NCI-H1048 (cell line): ENCODE results near the gene DLG3.

ENCODE experiments used
- DNase-seq: peaks from one replicate; lab custom pipeline; 2025; lab: John Stamatoyannopoulos, UW

DLG3 gene

GRCh38 chrX:70437921-70438665 lies 6.5 kb upstream of the DLG3 start:
- DNase-seq: no peak

- no peak for DNase-seq
Measured at GRCh38 chrX:70439016-70439415, 5.6 kb upstream of the DLG3 start.

DNA sequence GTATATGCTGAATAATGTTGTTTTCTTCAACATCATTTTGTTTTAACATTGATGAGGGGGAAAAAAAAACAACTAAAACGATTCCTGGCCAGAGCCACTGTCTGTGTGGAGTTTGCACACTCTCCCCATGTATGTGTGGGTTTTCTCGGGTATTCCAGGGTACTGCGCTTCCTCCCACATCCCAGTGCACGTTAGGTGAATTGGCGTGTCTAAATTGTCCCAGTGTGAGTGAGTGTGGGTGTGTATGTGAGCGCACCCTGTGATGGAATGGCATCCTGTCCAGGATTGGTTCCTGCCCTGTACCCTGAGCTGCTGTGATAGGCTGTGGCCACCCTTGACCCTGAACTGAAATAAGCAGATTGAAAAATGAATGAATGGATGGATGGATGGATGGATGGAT lies 2.4 kb upstream of the DLG3 start:
- DNase-seq: no peak

DNA sequence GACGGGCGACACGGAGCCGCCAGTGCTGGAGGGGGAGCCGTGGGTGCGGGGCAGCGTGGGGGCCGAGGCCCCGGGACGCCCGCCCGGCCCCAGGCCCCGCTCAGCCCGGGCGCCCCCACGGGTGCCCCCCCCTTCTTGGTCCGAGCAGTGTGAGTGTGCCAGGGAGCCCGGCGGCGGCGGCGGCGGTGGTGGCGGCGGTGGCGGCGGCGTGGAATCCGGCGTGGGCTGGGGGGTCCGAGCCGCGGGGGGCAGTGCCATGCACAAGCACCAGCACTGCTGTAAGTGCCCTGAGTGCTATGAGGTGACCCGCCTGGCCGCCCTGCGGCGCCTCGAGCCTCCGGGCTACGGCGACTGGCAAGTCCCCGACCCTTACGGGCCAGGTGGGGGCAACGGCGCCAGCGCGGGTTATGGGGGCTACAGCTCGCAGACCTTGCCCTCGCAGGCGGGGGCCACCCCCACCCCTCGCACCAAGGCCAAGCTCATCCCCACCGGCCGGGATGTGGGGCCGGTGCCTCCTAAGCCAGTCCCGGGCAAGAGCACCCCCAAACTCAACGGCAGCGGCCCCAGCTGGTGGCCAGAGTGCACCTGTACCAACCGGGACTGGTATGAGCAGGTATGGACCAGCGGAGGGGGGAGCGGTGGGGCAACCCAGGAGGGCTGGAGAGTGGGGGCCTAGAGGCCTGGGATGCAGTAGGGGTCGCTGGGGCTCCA lies 466 bp downstream of the DLG3 start:
- no peak for DNase-seq

DNA sequence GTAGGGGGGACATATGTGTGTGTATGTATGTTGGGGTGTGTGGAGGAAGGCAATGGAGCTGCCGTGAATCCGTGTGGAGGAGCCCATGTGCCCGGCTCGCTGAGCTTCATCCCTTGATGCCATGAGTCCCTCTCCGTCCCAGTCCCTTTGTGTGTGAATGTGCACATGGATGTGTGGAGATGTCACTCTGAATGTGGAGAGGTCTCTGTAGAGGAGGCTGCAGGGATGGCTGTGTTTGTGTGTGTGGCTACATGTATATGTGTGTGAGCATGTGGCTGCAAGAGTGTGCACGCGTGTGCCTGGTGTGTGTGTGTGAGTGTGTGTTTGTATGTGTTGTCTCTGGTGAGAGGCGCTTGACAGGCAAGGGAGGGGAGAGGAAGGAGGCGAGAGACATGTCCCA lies 1.3 kb downstream of the DLG3 start:
- no peak for DNase-seq

DNA sequence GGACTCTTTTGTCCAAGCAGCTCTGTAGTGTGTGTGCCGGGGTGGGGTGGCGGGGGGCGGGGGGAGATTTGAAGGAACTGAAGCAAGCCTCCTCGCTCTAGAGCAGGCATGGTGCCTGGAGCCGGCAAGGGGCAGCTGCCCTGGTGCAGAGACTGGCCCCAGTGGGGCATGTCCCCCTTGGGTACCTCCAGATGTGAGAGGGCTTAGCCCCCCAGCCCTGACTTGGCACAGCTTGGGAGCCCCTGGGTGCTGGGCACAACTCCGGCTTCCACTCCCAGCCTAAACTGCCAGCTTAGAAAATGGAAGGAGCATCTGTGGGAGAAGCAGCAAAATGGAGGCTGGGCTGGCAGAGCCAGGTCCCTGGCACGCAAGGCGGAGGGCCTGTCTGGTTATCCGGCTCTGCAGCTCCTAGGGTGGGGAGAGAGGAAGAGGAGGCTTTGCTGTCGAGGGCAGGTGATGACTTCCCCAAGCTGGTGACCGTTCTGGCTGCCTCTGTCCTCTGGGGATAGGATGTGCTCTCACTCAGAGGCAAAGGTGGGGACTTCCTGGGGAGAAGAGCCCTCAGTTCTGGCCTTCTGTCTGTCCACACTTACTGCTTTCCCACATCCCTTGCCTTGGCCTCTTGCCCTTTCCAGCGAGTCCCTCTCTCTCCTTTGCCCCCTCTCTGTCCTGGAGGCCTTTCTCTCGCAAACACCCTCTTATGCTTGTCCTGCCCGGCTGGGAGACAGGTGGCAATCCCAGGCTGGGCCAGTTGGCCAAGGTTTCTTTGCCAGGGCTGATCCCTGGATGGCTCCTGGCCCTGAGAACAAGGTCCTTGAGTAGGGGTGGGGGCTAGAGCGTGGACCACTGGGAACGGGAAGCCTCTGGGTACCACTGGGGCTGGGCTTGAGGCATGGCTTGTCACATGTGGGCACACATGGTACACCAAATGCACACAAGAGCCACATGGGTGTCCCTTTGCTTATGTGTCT lies 2.0 kb downstream of the DLG3 start:
- DNase-seq: no peak

DNA sequence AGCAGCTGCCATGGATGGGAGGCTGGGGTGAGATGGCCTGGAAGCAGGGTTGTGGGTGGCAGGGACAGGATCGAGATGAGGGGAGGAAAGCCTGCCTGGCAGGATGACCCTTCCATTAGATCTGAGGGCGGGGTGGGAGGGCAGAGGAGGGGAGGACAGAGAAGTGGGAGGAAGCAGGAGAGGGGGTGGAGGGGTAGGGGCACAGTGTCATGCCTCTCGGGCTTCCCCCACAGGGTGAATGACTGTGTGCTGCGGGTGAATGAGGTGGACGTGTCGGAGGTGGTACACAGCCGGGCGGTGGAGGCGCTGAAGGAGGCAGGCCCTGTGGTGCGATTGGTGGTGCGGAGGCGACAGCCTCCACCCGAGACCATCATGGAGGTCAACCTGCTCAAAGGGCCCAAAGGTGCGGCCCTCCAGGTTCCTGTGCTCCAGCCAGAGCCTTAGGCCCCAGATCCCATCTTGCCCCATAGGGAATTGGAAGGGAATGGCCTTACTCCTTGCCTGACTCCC lies 4.9 kb downstream of the DLG3 start:
- DNase-seq: no peak

DNA sequence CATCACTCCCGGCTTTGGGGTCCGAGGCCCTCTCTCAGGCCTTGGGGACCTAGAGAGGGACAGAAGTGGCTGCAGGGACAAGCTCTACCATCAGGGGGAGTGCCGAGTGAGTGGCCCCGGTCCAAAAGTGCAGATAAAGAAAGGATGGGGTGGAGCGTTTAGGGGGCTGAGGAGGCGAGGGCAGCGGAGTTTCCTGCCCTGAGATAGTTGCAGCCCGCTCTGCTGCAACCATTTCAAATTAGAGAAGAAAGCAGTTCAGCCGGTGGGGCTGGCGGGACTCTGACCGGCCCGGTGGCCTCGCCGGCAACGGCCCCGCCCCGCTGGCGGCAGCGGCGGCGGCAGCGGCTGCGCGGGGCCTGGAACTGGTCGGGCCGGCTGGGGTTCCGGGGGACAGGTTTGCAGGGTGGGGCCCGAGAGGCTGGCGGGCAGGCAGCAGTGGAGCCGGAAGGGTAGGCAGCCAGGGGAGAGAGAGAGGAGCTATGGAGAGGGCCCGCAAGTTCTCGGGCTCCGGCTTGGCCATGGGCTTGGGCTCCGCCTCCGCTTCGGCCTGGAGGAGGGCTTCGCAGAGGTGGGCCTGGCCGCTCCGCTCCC lies 7.6 kb downstream of the DLG3 start:
- peak; percentile 13 for DNase-seq

- no peak for DNase-seq
Measured at GRCh38 chrX:70453024-70453618, 8.5 kb downstream of the DLG3 start.

GRCh38 chrX:70454441-70455365 lies 10.1 kb downstream of the DLG3 start:
- peak; percentile 74 for DNase-seq

DNA sequence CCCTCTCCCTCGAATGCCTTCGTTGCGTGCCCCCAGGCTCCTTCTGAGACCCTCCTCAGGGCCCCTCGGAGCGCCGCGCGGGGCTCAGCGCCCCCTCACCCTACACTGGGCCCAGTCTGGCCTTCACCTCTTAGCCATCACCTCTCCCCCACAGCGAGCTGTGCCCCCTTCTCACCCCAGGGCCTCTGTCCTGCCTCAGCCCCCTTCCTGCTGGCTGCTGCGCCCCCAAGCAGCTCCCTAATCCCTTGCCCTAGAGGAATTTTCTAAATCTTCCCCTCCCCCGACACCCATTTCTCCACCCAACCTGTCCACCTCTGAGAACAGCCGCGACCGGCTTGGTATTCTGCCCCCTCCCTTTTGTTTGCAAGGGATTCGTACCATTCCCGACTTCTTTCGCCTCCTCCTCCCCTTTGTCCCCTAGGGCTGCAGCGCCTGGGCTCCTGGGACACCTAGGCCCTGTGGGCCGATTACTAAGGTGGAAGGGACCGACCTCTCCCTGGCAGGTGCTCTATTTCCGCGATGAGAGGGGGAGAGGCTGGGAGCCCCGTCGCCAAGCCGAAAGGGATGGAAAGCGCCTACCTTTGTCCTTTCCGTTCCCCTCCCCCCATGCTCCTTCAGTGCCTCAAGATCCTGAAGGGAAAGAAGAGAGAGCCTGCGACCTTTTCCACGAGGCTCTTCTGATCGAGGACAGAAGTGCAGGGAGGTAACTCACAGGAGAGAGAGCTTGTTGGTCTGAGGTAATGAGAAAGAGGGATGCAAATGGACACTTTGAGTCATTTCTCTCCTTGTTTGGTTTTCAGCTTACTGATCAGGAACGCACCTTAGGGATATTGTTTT lies 10.9 kb downstream of the DLG3 start:
- no peak for DNase-seq

DNA sequence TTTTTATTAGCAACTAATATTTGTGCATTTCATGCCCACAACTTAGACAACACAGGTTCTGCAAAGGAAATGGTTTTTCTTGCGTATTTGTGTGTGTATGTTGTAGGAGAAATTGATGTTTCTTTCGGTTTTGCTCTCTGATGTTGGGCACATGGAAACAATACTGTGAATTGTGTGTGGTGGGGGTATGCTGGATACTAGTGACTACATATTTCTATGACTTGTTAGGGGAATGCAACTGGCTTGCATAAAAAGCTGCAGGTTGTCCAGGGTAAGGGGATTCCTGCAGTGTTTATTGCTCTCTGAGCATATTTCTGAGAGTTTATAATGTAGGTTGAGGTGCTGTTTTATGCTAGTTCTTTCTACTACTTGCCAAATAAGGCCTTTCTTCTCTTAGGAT lies 11.6 kb downstream of the DLG3 start:
- DNase-seq: no peak

DNA sequence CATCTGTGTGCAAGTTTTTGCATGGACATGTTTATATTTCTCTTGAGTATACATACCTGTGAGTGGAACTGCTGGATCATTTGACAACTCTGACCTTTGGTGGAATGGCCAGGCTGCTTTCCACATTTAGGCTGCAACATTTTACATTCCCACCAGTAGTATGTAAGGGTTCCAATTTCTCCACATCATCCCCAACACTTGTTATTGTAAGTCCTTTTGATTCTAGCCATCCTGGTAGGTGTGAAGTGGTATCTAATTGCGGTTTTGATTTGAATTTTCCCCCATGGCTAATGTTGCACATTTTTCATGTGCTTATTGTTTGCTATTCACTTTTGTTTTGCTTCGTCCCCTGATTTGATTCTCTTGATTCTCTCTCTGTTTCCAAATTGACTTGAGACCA lies 16.4 kb downstream of the DLG3 start:
- DNase-seq: no peak

DNA sequence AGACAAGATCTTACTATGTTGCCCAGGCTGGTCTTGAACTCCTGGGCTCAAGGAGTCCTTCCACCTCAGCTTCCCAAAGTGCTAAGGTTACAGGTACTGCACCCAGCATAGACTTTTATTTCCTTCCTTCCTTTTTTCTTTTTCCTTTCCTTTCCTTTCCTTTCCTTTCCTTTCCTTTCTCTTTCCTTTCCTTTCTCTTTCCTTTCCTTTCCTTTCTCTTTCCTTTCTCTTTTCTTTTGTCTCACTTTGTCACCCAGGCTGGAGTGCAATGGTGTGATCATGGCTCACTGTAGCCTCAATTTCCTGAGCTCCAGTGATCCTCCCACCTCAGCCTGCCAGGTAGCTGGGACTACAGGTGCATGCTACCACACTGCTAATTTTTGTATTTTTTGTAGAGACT lies 19.4 kb downstream of the DLG3 start:
- DNase-seq: no peak

GRCh38 chrX:70466968-70467367 lies 22.3 kb downstream of the DLG3 start:
- no peak for DNase-seq

GRCh38 chrX:70468709-70469108 lies 24.1 kb downstream of the DLG3 start:
- no peak for DNase-seq

DNA sequence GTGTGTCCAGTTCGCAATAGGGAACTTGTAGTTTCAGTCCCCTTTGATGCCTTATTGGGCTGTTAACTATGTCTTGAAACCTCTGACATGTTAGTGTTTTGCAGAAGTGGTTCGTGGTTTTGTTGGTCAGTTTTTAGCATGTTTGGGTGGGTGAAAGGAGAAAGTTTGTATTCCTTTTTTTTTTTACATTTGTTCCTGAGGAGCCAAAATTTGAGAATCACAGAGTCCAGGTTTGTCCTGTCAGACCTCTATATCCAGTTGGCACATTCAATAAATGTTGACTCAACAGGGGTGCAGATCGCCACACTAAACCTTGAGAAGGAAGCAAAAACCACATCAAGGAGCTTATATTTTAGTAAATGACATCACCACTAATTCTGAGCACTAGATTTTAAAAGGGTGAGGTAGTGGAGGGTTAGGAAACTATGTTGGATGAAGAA lies 26.2 kb downstream of the DLG3 start:
- no peak for DNase-seq

DNA sequence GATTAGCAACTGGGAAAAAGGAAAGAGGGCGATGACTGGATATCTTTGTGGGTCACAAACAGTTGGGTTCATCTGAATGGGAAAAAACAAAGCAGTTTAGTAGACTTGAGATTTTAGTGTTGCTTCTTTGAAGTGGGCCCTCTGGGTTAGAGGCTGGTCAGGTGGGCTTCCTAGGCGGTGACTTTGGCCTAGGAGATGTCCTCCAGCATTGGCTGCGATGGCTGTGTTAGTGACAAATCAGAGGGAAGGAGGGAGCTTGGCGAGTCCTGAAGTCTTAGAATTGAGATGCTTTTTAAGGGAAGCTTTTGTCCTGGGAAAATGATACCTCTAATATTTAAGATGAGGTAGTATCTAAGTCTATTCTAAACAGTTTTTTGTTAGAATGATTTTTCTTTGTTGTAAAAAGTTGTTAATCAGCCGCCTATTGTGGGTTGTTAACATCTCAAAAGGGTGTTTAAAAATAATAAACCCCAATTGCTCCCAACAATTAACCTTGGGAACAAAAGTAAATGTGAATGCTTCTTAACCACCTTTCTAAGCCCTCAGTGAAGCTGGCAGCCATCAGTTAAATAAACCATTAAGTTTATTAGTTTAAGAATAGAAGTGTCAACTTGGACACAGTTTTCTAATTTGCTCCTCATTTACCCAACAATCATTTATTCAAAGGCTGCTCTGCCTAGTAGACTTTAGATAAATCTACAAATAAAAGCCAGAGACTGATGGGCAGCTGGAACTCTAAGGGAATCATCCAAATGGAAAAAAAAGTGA lies 31.7 kb downstream of the DLG3 start:
- DNase-seq: no peak
